Loucy (cell line): ENCODE data around the gene ZCCHC24.

Experiments
- H2AFZ ChIP-seq: fragments of 200-600 bp; sonication (generic); 2 replicates; pipeline ENCODE4 v1.6.0; 2016; ENCODE audit warnings: antibody characterized with exemption, mild to moderate bottlenecking, low read length, moderate library complexity
- H3F3A ChIP-seq: fragments of 200-600 bp; 2 replicates; pipeline ENCODE4 v1.6.0; 2016; ENCODE audit warnings: antibody characterized with exemption, low read depth, mild to moderate bottlenecking
- H3K27me3 ChIP-seq: fragments of 200-600 bp; sonication (generic); 2 replicates; pipeline ENCODE4 v1.6.1; 2014; ENCODE audit warnings: low read length, mild to moderate bottlenecking; ENCODE audit not compliant: insufficient read depth, poor library complexity, severe bottlenecking
- H3K36me3 ChIP-seq: fragments of 200-600 bp; sonication (generic); 2 replicates; pipeline ENCODE4 v1.6.1; 2016; ENCODE audit warnings: low read length; ENCODE audit not compliant: insufficient read depth
- H3K4me1 ChIP-seq: fragments of 200-600 bp; sonication (generic); 2 replicates; pipeline ENCODE4 v1.5.1; 2014; ENCODE audit warnings: low read length, mild to moderate bottlenecking; ENCODE audit not compliant: insufficient read depth, poor library complexity, severe bottlenecking
- H3K4me2 ChIP-seq: fragments of 200-600 bp; sonication (generic); 2 replicates; pipeline ENCODE4 v1.6.0; 2014; ENCODE audit warnings: antibody characterized with exemption, low read length, low read depth, mild to moderate bottlenecking; ENCODE audit not compliant: poor library complexity, severe bottlenecking
- H3K4me3 ChIP-seq: fragments of 200-600 bp; sonication (generic); 2 replicates; pipeline ENCODE4 v1.5.1; 2014; ENCODE audit warnings: low read length, mild to moderate bottlenecking, mixed read lengths; ENCODE audit not compliant: poor library complexity, severe bottlenecking
- H3K79me2 ChIP-seq: fragments of 200-600 bp; sonication (generic); 2 replicates; pipeline ENCODE4 v1.6.1; 2014; ENCODE audit warnings: low read length; ENCODE audit not compliant: insufficient read depth
- H3K9ac ChIP-seq: fragments of 200-600 bp; sonication (generic); 2 replicates; pipeline ENCODE4 v1.6.0; 2014; ENCODE audit warnings: mild to moderate bottlenecking, low read depth, low read length, moderate library complexity; ENCODE audit not compliant: poor library complexity, severe bottlenecking
- H3K9me2 ChIP-seq: fragments of 200-600 bp; sonication (generic); replicated peaks from 2 replicates; pipeline ENCODE4 v1.6.1; 2016; ENCODE audit warnings: low read depth, low read length, mixed read lengths
- H3K9me3 ChIP-seq: fragments of 200-600 bp; sonication (generic); 2 replicates; pipeline ENCODE4 v1.6.1; 2014; ENCODE audit warnings: mild to moderate bottlenecking, antibody characterized with exemption, low read length, low read depth; ENCODE audit not compliant: insufficient read depth
- H4K20me1 ChIP-seq: fragments of 200-600 bp; sonication (generic); 2 replicates; pipeline ENCODE4 v1.6.0; 2014; ENCODE audit warnings: antibody characterized with exemption, low read length, mild to moderate bottlenecking; ENCODE audit not compliant: insufficient read depth, poor library complexity, severe bottlenecking
- EZH2phosphoT487 ChIP-seq: fragments of 200-600 bp; IDR thresholded peaks from 2 replicates; pipeline ENCODE4 v1.6.1; 2018; ENCODE audit warnings: antibody characterized with exemption, mild to moderate bottlenecking, moderate library complexity, borderline replicate concordance
- TF ChIP-seq, protein P1 (sequence below): fragments of 200-600 bp; sonication (generic); conservative IDR thresholded peaks from 2 replicates; pipeline ENCODE4 v1.5.1; 2014; ENCODE audit warnings: mild to moderate bottlenecking, antibody characterized with exemption, low read length

ZCCHC24 gene

DNA sequence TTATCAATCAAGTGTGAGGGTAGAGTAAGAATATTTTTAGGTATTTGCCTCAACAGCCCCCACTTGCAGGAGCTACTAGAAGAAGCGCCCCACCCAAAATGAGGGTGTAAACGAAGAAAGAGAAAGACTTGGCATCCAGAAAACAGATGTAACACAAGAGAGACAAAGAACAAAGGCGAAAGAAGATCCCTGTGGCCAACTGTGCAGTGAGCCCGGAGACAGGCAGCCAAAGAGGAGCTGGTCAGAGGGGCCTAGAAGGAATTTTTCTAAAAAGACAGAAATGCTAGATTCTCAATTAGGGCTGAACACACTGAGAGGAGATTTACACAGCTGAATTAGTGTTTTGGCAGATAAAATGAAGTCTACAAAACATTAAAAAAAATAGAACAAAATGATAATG is 37.3 kb upstream of the ZCCHC24 start:
- no peak overlapping the region for H3K4me2 ChIP-seq
- no peak overlapping the region for H3K4me3 ChIP-seq
- no peaks in the 10 kb centered on the region for H3K9me2 ChIP-seq
- H3K79me2 ChIP-seq = no peaks in the 10 kb centered on the region
- H3K4me1 ChIP-seq = no peaks in the 10 kb centered on the region
- no peaks in the 10 kb centered on the region for H4K20me1 ChIP-seq
- H2AFZ ChIP-seq = peak overlapping the region; percentile 82; the same call in 1 of the 2 replicates
- H3K27me3 ChIP-seq = no peaks in the 10 kb centered on the region
- no peaks in the 10 kb centered on the region for H3K36me3 ChIP-seq
- no peak for TF ChIP-seq EZH2phosphoT487
- TF ChIP-seq, protein P1, sequence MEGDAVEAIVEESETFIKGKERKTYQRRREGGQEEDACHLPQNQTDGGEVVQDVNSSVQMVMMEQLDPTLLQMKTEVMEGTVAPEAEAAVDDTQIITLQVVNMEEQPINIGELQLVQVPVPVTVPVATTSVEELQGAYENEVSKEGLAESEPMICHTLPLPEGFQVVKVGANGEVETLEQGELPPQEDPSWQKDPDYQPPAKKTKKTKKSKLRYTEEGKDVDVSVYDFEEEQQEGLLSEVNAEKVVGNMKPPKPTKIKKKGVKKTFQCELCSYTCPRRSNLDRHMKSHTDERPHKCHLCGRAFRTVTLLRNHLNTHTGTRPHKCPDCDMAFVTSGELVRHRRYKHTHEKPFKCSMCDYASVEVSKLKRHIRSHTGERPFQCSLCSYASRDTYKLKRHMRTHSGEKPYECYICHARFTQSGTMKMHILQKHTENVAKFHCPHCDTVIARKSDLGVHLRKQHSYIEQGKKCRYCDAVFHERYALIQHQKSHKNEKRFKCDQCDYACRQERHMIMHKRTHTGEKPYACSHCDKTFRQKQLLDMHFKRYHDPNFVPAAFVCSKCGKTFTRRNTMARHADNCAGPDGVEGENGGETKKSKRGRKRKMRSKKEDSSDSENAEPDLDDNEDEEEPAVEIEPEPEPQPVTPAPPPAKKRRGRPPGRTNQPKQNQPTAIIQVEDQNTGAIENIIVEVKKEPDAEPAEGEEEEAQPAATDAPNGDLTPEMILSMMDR = no peak
- peaks cover 3% of the 10 kb centered on the region; the same call in 1 of the 2 replicates for H3K9me3 ChIP-seq
- H3K9ac ChIP-seq = no peak overlapping the region
- no peaks in the 10 kb centered on the region for H3F3A ChIP-seq

DNA sequence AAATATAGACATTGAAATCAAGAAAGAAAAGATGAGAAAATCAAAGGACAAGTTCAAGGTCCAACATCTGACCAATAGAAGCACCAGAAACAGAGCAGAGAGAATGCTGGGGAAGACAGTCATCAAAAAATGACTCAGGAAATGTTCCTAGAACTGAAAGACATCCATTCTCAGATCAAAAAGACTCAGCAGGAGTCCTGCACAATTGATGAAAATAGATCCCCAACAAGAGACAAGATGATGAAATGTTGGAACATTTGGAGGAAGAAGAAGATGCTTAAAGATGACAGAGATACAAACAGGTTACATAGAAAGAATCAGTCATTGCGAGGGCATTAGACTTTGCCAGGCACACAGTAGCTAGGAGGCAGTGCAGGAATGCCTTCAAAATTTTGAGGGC is 36.9 kb upstream of the ZCCHC24 start:
- TF ChIP-seq EZH2phosphoT487 = no peak
- TF ChIP-seq, protein P1 = no peak
- Histone ChIP-seq H3K9ac (no peak overlapping the region), H3K4me2 (no peak overlapping the region), H3K9me2 (no peaks in the 10 kb centered on the region), H3K9me3 (peaks cover 3% of the 10 kb centered on the region; the same call in 1 of the 2 replicates), H3K79me2 (no peaks in the 10 kb centered on the region), H3K36me3 (no peaks in the 10 kb centered on the region), H3K4me1 (no peaks in the 10 kb centered on the region), H3F3A (no peaks in the 10 kb centered on the region), H3K27me3 (no peaks in the 10 kb centered on the region), H4K20me1 (no peaks in the 10 kb centered on the region), H2AFZ (peak overlapping the region; percentile 82), H3K4me3 (no peak overlapping the region)

DNA sequence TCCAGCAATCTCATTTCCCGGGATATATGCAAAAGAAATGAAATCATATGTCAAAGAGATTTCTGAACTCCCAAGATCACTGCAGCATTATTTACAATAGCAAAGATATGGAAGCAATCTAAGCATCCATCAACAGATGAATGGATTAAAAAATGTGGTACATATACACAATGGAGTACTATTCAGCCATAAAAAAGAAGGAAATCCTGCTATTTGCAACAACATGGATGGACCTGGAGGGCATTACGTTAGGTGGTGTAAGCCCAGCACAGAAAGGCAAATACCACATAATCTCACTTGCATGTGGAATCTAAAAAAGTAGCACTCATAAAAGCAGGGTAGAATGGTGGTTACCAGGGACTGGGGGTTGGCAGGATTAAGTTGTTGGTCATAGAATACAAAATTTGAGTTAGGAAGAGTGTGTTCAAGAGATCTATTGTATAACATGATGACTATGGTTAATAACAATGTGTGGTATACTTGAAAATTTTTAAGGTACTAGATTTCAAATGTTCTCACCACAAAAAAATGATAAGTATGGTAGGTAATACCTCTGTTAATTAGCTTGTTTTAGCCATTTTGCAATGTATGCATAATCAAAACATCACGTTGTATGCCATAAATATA is 34.0 kb upstream of the ZCCHC24 start:
- H2AFZ ChIP-seq = no peak overlapping the region
- no peak overlapping the region for H3K4me3 ChIP-seq
- peaks cover 9% of the 10 kb centered on the region for H3K4me1 ChIP-seq
- no peak for TF ChIP-seq EZH2phosphoT487
- TF ChIP-seq, protein P1 = no peak
- no peaks in the 10 kb centered on the region for H3F3A ChIP-seq
- no peaks in the 10 kb centered on the region for H3K36me3 ChIP-seq
- H3K9ac ChIP-seq = no peak overlapping the region
- H3K4me2 ChIP-seq = no peak overlapping the region
- no peaks in the 10 kb centered on the region for H3K9me2 ChIP-seq
- H3K27me3 ChIP-seq = no peaks in the 10 kb centered on the region
- no peaks in the 10 kb centered on the region for H3K79me2 ChIP-seq
- H4K20me1 ChIP-seq = no peaks in the 10 kb centered on the region
- H3K9me3 ChIP-seq = peaks cover 3% of the 10 kb centered on the region; the same call in 1 of the 2 replicates
